Endothelial cell of umbilical vein (primary cell): ENCODE measurements around the gene HSPG2. TPM values are rescaled to one million over a fixed set of nuclear protein-coding genes. Genes with fewer than 3 reads are reported as not detected.

ENCODE experiments used
- BruUV-seq: library from RNA; stranded (reverse); fragments of 400-500 nt; replicated peaks from 2 replicates; lab custom pipeline; 2021; lab: Mats Ljungman, UMichigan
- CTCF ChIA-PET: fragments of 300-600, 350-600 bp; sonication (Branson Sonifier 250); formaldehyde crosslinking; loops from one replicate; lab custom pipeline; 2021; ENCODE audit warnings: antibody characterized with exemption, inconsistent platforms; lab: Charles Lee
- POLR2A ChIA-PET: fragments of 300-600, 350-600 bp; sonication (Branson Sonifier 250); formaldehyde crosslinking; loops from one replicate; lab custom pipeline; 2021; ENCODE audit warnings: antibody characterized with exemption, inconsistent platforms; lab: Charles Lee
- DNase-seq: peaks from one replicate; pipeline ENCODE4 v3.0.0-alpha.2; 2011; ENCODE audit warnings: low read depth, low spot score
- FAIRE-seq: peaks from 2 replicates; lab custom pipeline; 2011; peaks lifted over from hg19 to GRCh38; lab: Jason Lieb, UNC
- H2AFZ ChIP-seq: 2 replicates; pipeline ENCODE4 v1.6.0; 2012; ENCODE audit warnings: low read depth, low read length, control low read depth, inconsistent platforms
- H3K27ac ChIP-seq: 2 replicates; pipeline ENCODE4 v1.5.1; 2011; ENCODE audit warnings: low read depth, mild to moderate bottlenecking, control low read depth, low read length, moderate library complexity; ENCODE audit not compliant: insufficient read depth
- H3K27me3 ChIP-seq, 2 experiments: 2 replicates each; pipeline versions ENCODE4 v1.6.0 to v1.6.1; 2011; ENCODE audit warnings: low read length in 2 of 2, mixed read lengths in 1 of 2; ENCODE audit not compliant: control insufficient read depth in 2 of 2, insufficient read depth in 2 of 2
- H3K36me3 ChIP-seq, 2 experiments: 2 replicates in 1 of 2; 3 replicates in 1 of 2; pipeline ENCODE4 v1.5.1; 2011; ENCODE audit warnings: low read length in 2 of 2, mild to moderate bottlenecking in 1 of 2, moderate library complexity in 1 of 2; ENCODE audit not compliant: control insufficient read depth in 2 of 2, insufficient read depth in 2 of 2; ENCODE audit errors: extremely low read depth in 1 of 2
- H3K4me1 ChIP-seq: 3 replicates; pipeline ENCODE4 v1.5.1; 2011; ENCODE audit warnings: mild to moderate bottlenecking, low read length; ENCODE audit not compliant: control insufficient read depth, insufficient read depth; ENCODE audit errors: extremely low read depth
- H3K4me2 ChIP-seq: 2 replicates; pipeline ENCODE4 v1.6.1; 2011; ENCODE audit warnings: low read length, control low read depth, mixed read lengths; ENCODE audit not compliant: insufficient read depth
- H3K4me3 ChIP-seq, 3 experiments: fragments of 200-600 bp in 1 of 3; sonication (generic), shearing (Covaris generic) in 1 of 3; replicated peaks in 1 of 3; 2 replicates each; pipeline ENCODE4 v1.5.1; 2011 to 2016; ENCODE audit warnings: control low read depth in 3 of 3, low read length in 3 of 3, mild to moderate bottlenecking in 2 of 3, inconsistent platforms in 1 of 3, low read depth in 1 of 3, moderate library complexity in 1 of 3; ENCODE audit not compliant: insufficient read depth in 1 of 3
- H3K79me2 ChIP-seq: 2 replicates; pipeline ENCODE4 v1.6.0; 2012; ENCODE audit warnings: low read length, inconsistent platforms; ENCODE audit not compliant: control insufficient read depth, insufficient read depth
- H3K9ac ChIP-seq: replicated peaks from 2 replicates; pipeline ENCODE3; 2011; ENCODE audit warnings: low read length, control low read depth; ENCODE audit not compliant: insufficient read depth; ENCODE audit errors: extremely low read depth
- H3K9me1 ChIP-seq: replicated peaks from 3 replicates; pipeline ENCODE4 v1.6.0; 2011; ENCODE audit warnings: mild to moderate bottlenecking, low read length; ENCODE audit not compliant: control insufficient read depth, insufficient read depth; ENCODE audit errors: extremely low read depth
- H3K9me3 ChIP-seq: replicated peaks from 2 replicates; pipeline ENCODE4 v1.5.1; 2012; ENCODE audit warnings: low read length, inconsistent platforms; ENCODE audit not compliant: control insufficient read depth, insufficient read depth
- H4K20me1 ChIP-seq: replicated peaks from 2 replicates; pipeline ENCODE3; 2011; ENCODE audit warnings: mild to moderate bottlenecking, low read length; ENCODE audit not compliant: control insufficient read depth, insufficient read depth; ENCODE audit errors: extremely low read depth
- EZH2 ChIP-seq: IDR thresholded peaks from 2 replicates; pipeline ENCODE4 v1.6.1; 2012; ENCODE audit warnings: borderline replicate concordance, low read depth, mild to moderate bottlenecking, moderate library complexity, low read length, inconsistent platforms; ENCODE audit not compliant: severe bottlenecking
- MAX ChIP-seq: IDR thresholded peaks from 2 replicates; pipeline ENCODE4 v1.6.1; 2011; ENCODE audit not compliant: insufficient read depth, insufficient read length
- POLR2A ChIP-seq: IDR thresholded peaks from 2 replicates; pipeline ENCODE4 v1.6.1; 2012; ENCODE audit warnings: low read depth, mild to moderate bottlenecking, control low read depth, low read length
- POLR2AphosphoS5 ChIP-seq: IDR thresholded peaks from 2 replicates; pipeline ENCODE4 v1.6.1; 2012; ENCODE audit warnings: low read depth, mild to moderate bottlenecking, control low read depth, low read length, moderate library complexity; ENCODE audit not compliant: insufficient read depth
- dilution Hi-C: fragments of 300-500 bp; cut with MboI; formaldehyde crosslinking; loops from one replicate; pipeline ENCODE4 v1.15.0; 2019; ENCODE audit warnings: low sequenced_read_pairs; ENCODE audit not compliant: extremely low pct_ligation_motif_present
- intact Hi-C: fragments of 100-400 bp; cut with micrococcal nuclease; formaldehyde crosslinking; loops from one replicate; pipeline ENCODE4 v1.10.0; 2022
- polyA plus RNA-seq, 4 experiments: library from polyadenylated mRNA; depleted of rRNA in 3 of 4; stranded (reverse) in 3 of 4; unstranded in 1 of 4; fragments of >200 nt; gene quantifications; 2 replicates each; pipeline versions ENCODE4 v1.2.1 to v1.2.3, GENCODE V29; 2011 to 2012; ENCODE audit warnings: missing spikeins in 1 of 4
- total RNA-seq: library from RNA; stranded (reverse); gene quantifications from 2 replicates; pipeline ENCODE4 v1.2.3, GENCODE V29; 2021

The HSPG2 gene
- total and polyA plus RNA-seq, 2 donors (not counting 3 experiments of a cell fraction or from before 2014, with no cell fraction given): 734 to 3,499 TPM

DNA sequence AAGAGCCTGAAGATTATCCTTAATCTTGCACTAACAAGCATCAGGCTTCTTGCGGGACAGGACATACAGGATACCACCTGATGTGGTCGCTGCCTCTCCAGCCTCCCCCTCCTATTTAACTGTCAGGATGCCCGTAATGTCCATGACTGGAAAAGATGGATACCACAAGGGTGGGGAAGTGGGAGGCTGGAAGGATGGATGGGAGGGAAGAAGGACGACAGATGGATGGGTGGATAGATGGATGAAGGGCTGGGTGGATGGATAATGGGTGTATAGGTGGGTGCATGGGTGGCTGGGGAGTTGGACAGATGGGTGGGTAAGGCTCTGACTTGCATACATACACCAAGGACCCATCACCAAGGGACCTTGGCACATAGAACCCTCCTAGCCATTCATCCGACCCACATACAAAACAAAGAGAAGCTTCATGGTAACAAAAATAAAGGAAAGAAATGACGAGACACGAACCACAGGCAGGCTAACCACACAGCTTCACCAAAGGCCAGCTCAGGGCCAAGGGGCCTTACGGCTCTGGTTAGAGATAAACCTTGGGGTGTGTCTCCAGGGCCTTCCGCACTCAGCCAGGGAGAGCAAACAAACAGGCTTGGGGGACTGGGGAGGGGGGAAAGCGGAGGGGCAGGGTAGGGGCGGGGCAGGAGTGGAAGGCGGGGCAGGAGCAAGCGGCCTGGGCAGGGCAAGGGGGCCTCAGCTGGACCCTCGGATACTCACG lies 50.5 kb downstream of the HSPG2 start:
- intact Hi-C loops: no loop called here
- H2AFZ ChIP-seq: no peak overlapping the region
- H3K4me2 ChIP-seq: no peak overlapping the region
- no peaks in the 10 kb centered on the region for H3K27me3 ChIP-seq
- H3K9me1 ChIP-seq: no peaks in the 10 kb centered on the region
- no peak overlapping the region for H3K4me3 ChIP-seq
- TF ChIP-seq EZH2 (no peak), POLR2A (peak; percentile 10)
- BruUV-seq: no TSS peak
- H4K20me1 ChIP-seq: no peaks in the 10 kb centered on the region
- no peak overlapping the region for H3K27ac ChIP-seq
- POLR2A ChIA-PET: no interaction called here
- FAIRE-seq (no peak), DNase-seq (no peak)
- peaks cover 70 to 94% of the 10 kb centered on the region in 2 experiments for H3K36me3 ChIP-seq
- H3K9ac ChIP-seq: no peak overlapping the region
- no peaks in the 10 kb centered on the region for H3K4me1 ChIP-seq
- CTCF ChIA-PET: interaction anchor here (0.9 to 1.7 kb wide), 3 partner anchors 9 to 17 kb away, joined by 3 to 4 read pairs (median 3); no protein-coding TSS in a partner anchor
- H3K79me2 ChIP-seq: peaks cover 79% of the 10 kb centered on the region
- dilution Hi-C loops: no loop called here
- no peaks in the 10 kb centered on the region for H3K9me3 ChIP-seq

DNA sequence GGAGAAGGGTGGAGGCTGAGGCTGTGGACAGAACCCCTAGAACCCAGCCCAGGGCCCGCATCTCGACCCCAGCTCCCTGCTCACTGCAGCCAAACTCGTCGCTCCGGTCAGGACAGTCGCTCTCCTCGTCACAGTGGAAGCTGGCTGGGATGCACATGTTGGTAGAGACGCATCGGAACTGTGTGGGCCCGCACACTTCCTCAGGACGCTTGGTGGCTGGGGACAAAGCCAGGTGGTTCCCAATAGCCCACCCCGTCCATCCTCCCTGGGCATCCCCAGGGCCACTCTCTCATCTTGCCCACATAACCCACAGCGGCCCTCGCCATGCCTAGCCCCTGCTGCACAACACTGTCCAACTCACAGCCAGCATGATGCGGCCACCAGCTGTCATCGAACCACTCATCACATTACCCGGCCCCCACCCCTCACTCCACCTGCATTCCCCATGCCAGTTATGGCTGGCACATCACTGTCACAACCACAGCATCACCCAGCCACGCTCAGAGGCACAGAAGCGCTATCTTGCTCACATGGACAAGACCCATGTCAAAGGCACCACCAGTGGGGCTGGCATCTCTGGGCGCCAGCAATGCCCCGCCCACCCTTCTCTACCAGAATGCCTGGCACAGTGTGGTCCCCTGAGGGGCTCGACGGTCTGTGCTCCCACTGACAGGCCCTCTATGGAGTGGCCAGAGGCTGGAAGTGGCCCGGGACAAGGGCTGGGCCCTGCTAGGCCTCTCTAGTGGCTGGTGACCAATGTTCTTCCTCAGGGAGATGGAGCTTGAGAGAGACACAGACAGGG lies 51.7 kb downstream of the HSPG2 start:
- FAIRE-seq (no peak), DNase-seq (no peak)
- no peaks in the 10 kb centered on the region for H3K9me3 ChIP-seq
- H3K36me3 ChIP-seq: peaks cover 70 to 94% of the 10 kb centered on the region in 2 experiments
- H3K4me2 ChIP-seq: no peak overlapping the region
- no peak overlapping the region for H3K4me3 ChIP-seq
- no peaks in the 10 kb centered on the region for H3K9me1 ChIP-seq
- ChIA-PET POLR2A (no interaction called here), CTCF (interaction anchor here (0.9 to 1.7 kb wide), 3 partner anchors 10 to 15 kb away, joined by 3 to 4 read pairs (median 3); no protein-coding TSS in a partner anchor)
- peak; percentile 37 for TF ChIP-seq POLR2AphosphoS5
- TF ChIP-seq MAX: no peak
- H3K79me2 ChIP-seq: peaks cover 76% of the 10 kb centered on the region
- no peak overlapping the region for H3K27ac ChIP-seq
- H3K9ac ChIP-seq: no peak overlapping the region
- dilution Hi-C loops: no loop called here
- no peak overlapping the region for H2AFZ ChIP-seq
- intact Hi-C loops: no loop called here
- no peaks in the 10 kb centered on the region for H3K27me3 ChIP-seq
- no TSS peak for BruUV-seq
- H3K4me1 ChIP-seq: no peaks in the 10 kb centered on the region
- no peaks in the 10 kb centered on the region for H4K20me1 ChIP-seq
